NOMO-1 treated with dmso at 0.1 percent for 144 hours (cell line): ENCODE results near the gene PPP1R3C.

Experiments used
- DNase-seq: peaks from one replicate; lab custom pipeline; 2025; ENCODE audit not compliant: unreplicated experiment; lab: John Stamatoyannopoulos, UW

The PPP1R3C gene

GRCh38 chr10:91632671-91633550, at the start of gene PPP1R3C:
TSS of gene PPP1R3C (minus strand) at chr10:91633071. CDS start at chr10:91632969, 102 bp downstream.
- DNase-seq = no peak

- DNase-seq = no peak
These were observed 48.7 kb upstream of the PPP1R3C start for GRCh38 chr10:91681361-91682276.

GRCh38 chr10:91680487-91680886, 47.6 kb upstream of the PPP1R3C start:
- no peak for DNase-seq

- no peak for DNase-seq
These were observed 46.4 kb upstream of the PPP1R3C start for GRCh38 chr10:91679296-91679695.

GRCh38 chr10:91677911-91678310, 45.0 kb upstream of the PPP1R3C start:
- DNase-seq = no peak

- no peak for DNase-seq
These were observed 39.2 kb upstream of the PPP1R3C start for GRCh38 chr10:91672021-91672608.

GRCh38 chr10:91668913-91669312, 36.0 kb upstream of the PPP1R3C start:
- no peak for DNase-seq

- no peak for DNase-seq
These were observed 33.0 kb upstream of the PPP1R3C start for GRCh38 chr10:91665842-91666241.

- no peak for DNase-seq
These were observed 31.6 kb upstream of the PPP1R3C start for GRCh38 chr10:91664426-91664825.

GRCh38 chr10:91662993-91663392, 30.1 kb upstream of the PPP1R3C start:
- no peak for DNase-seq

- no peak for DNase-seq
These were observed 20.5 kb upstream of the PPP1R3C start for GRCh38 chr10:91653219-91653870.

- no peak for DNase-seq
These were observed 19.5 kb upstream of the PPP1R3C start for GRCh38 chr10:91652364-91652763.

GRCh38 chr10:91643700-91644099, 10.8 kb upstream of the PPP1R3C start:
- no peak for DNase-seq

GRCh38 chr10:91642831-91643692, 10.2 kb upstream of the PPP1R3C start:
- DNase-seq = no peak

- DNase-seq = no peak
These were observed 4.0 kb upstream of the PPP1R3C start for GRCh38 chr10:91636892-91637291.

- DNase-seq = no peak
These were observed 2.8 kb upstream of the PPP1R3C start for GRCh38 chr10:91635401-91636400.

- no peak for DNase-seq
These were observed 2.0 kb upstream of the PPP1R3C start for GRCh38 chr10:91634898-91635297.

- no peak for DNase-seq
These were observed 1.4 kb upstream of the PPP1R3C start for GRCh38 chr10:91634246-91634645.

GRCh38 chr10:91630625-91631024, 2.2 kb downstream of the PPP1R3C start:
- no peak for DNase-seq
